Measurements from ENCODE around the gene TMEM176B.

DNA sequence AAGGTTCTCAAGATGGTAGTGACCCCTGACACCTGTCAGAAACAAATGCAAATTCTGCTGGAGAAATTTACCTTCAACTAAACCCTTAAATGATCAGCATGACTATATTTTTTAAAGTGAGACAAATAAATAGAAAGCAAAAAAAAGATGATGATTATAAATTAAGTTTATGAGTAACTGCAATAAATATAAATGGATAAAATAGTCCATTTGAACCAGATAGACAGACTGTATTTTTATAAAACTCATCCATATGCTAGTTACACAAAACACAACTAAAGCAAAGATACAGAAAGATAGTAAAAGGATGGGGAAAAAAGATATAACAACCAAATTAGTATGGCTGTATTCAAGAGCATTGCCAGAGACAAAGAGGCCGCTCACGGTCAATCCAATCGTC lies 6.3 kb upstream of the TMEM176B start:
- TF ChIP-seq POLR2AphosphoS5 (IDR thresholded peaks at IDR 0.05; ENCODE audit: borderline replicate concordance, low read depth, low read length) = no peak
- no peak for TF ChIP-seq EZH2 (IDR thresholded peaks at IDR 0.05)
